HG03565 (cell line): Measurements from ENCODE around the gene PFDN6.
"Not testable (repeated sequence)": the region's sequence is repeated elsewhere in the genome, so short reads cannot be mapped to it uniquely, and the experiment has no call there.

Experiments
- ATAC-seq: cut with Tn5 transposase; IDR thresholded peaks from one replicate; pipeline ENCODE4 v1.9.1; 2021; ENCODE audit warnings: mild to moderate bottlenecking, moderate library complexity; ENCODE audit not compliant: unreplicated experiment

Gene PFDN6

GRCh38 chr6:33288921-33289783 is at the start of gene PFDN6, which contains the start of gene WDR46:
TSS of gene PFDN6 (plus strand) at chr6:33289601. CDS start at chr6:33289857, 256 bp downstream.
TSS of gene WDR46 (minus strand) at chr6:33289239. CDS start at chr6:33289170, 69 bp downstream.
- ATAC-seq: peak; percentile 70

- no peak for ATAC-seq
Observed at GRCh38 chr6:33241968-33242367, 47.4 kb upstream of the PFDN6 start.

- no peak for ATAC-seq
Observed at GRCh38 chr6:33243476-33243875, 45.9 kb upstream of the PFDN6 start.

- no peak for ATAC-seq
Observed at GRCh38 chr6:33247977-33248642, 41.3 kb upstream of the PFDN6 start.

- no peak for ATAC-seq
Observed at GRCh38 chr6:33248643-33248931, 40.8 kb upstream of the PFDN6 start.

GRCh38 chr6:33248932-33249731 is 40.3 kb upstream of the PFDN6 start:
- peak; percentile 90 for ATAC-seq

GRCh38 chr6:33249732-33250630 is 39.4 kb upstream of the PFDN6 start:
- ATAC-seq: no peak

- ATAC-seq: no peak
Observed at GRCh38 chr6:33250731-33251130, 38.7 kb upstream of the PFDN6 start.

GRCh38 chr6:33251395-33252012 is 37.9 kb upstream of the PFDN6 start:
- ATAC-seq: no peak

GRCh38 chr6:33252759-33253158 is 36.6 kb upstream of the PFDN6 start:
- no peak for ATAC-seq

GRCh38 chr6:33254591-33254990 is 34.8 kb upstream of the PFDN6 start:
- ATAC-seq: no peak

- no peak for ATAC-seq
Observed at GRCh38 chr6:33259032-33259431, 30.4 kb upstream of the PFDN6 start.

GRCh38 chr6:33262490-33262889 is 26.9 kb upstream of the PFDN6 start:
- ATAC-seq: not testable (repeated sequence)

GRCh38 chr6:33264015-33264414 is 25.4 kb upstream of the PFDN6 start:
- no peak for ATAC-seq

- ATAC-seq: peak; percentile 4
Observed at GRCh38 chr6:33271117-33271467, 18.3 kb upstream of the PFDN6 start.

GRCh38 chr6:33271468-33272274 is 17.7 kb upstream of the PFDN6 start, which contains the start of the genes RPS18 and VPS52:
TSS of gene RPS18 (plus strand) at chr6:33272075. CDS start at chr6:33272120, 45 bp downstream.
TSS of gene VPS52 (minus strand) at chr6:33271876. CDS start at chr6:33271675, 201 bp downstream.
- peak; percentile 75 for ATAC-seq

GRCh38 chr6:33272275-33273128 is 16.9 kb upstream of the PFDN6 start:
- ATAC-seq: no peak
